Left ventricle myocardium inferior (tissue), 1 donor: ENCODE data around the gene FCF1. TPM values are rescaled to one million over a fixed set of nuclear protein-coding genes. Genes with fewer than 3 reads are reported as not detected.

Experiments
- DNase-seq: peaks from one replicate; pipeline ENCODE4 v3.0.0-alpha.2; 2020
- H3K27ac ChIP-seq: fragments of 200-600 bp; replicated peaks from 2 replicates; pipeline ENCODE4 v1.8.0; 2021
- H3K27me3 ChIP-seq: fragments of 200-600 bp; 2 replicates; pipeline ENCODE4 v1.8.0; 2021; ENCODE audit warnings: low read depth
- H3K36me3 ChIP-seq: fragments of 200-600 bp; 2 replicates; pipeline ENCODE4 v1.8.0; 2021
- H3K4me1 ChIP-seq: fragments of 200-600 bp; 2 replicates; pipeline ENCODE4 v1.8.0; 2021
- H3K4me3 ChIP-seq: fragments of 200-600 bp; 2 replicates; pipeline ENCODE4 v1.8.0; 2021; ENCODE audit warnings: mild to moderate bottlenecking, moderate library complexity
- H3K9me3 ChIP-seq: fragments of 200-600 bp; replicated peaks from 2 replicates; pipeline ENCODE4 v1.8.0; 2021
- CTCF ChIP-seq: fragments of 200-600 bp; IDR thresholded peaks from 2 replicates; pipeline ENCODE4 v1.8.0; 2021; ENCODE audit warnings: antibody characterized with exemption, mild to moderate bottlenecking, borderline replicate concordance
- intact Hi-C: fragments of 100-400 bp; cut with micrococcal nuclease; formaldehyde crosslinking; loops from one replicate; pipeline ENCODE4 v1.11.0; 2022
- total RNA-seq: library from RNA; stranded (reverse); fragmentation: NEBNext Ultra II Directional; extraction: Animal tissue kit (Norgen Biotek cat#: 25700); gene quantifications from one replicate; pipeline ENCODE4 v1.2.1, GENCODE V29; 2021
- donor health status: DM: no; HTN: yes; CAD: no; lungs with severe emphysema.

Gene FCF1
- total RNA-seq, 1 donor from 2014 or later: 42.7 TPM

GRCh38 chr14:74763803-74764531 is 51.0 kb downstream of the FCF1 start:
- intact Hi-C loops: no loop called here
- Histone ChIP-seq H3K27ac (peak overlapping the region; percentile 95), H3K27me3 (no peaks in the 10 kb centered on the region)

GRCh38 chr14:74765721-74766120 is 52.8 kb downstream of the FCF1 start:
- DNase-seq: no peak
- peak overlapping the region; percentile 95 for H3K4me3 ChIP-seq
- H3K27me3 ChIP-seq: no peaks in the 10 kb centered on the region
- no peaks in the 10 kb centered on the region for H3K9me3 ChIP-seq
- peaks cover 3% of the 10 kb centered on the region for H3K36me3 ChIP-seq
- no peak for TF ChIP-seq CTCF
- peaks cover 62% of the 10 kb centered on the region for H3K4me1 ChIP-seq
- intact Hi-C loops: no loop called here
- no peak overlapping the region for H3K27ac ChIP-seq

More at GRCh38 chr14:74763803-74764531, 51.0 kb downstream of the FCF1 start:
- peaks cover 3% of the 10 kb centered on the region for H3K36me3 ChIP-seq
- peaks cover 61% of the 10 kb centered on the region for H3K4me1 ChIP-seq
- H3K4me3 ChIP-seq: peak overlapping the region; percentile 95
- no peak for TF ChIP-seq CTCF
- DNase-seq: no peak
- no peaks in the 10 kb centered on the region for H3K9me3 ChIP-seq

GRCh38 chr14:74771399-74771798 is 58.5 kb downstream of the FCF1 start:
- Histone ChIP-seq H3K27ac (no peak overlapping the region), H3K36me3 (no peaks in the 10 kb centered on the region), H3K4me1 (peaks cover 41% of the 10 kb centered on the region), H3K9me3 (no peaks in the 10 kb centered on the region), H3K4me3 (no peak overlapping the region), H3K27me3 (no peaks in the 10 kb centered on the region)
- no peak for DNase-seq
- TF ChIP-seq CTCF: no peak
- intact Hi-C loops: no loop called here

- H3K36me3 ChIP-seq: peaks cover 79% of the 10 kb centered on the region
- DNase-seq: no peak
- H3K27ac ChIP-seq: peak overlapping the region; percentile 48
- no peak overlapping the region for H3K4me3 ChIP-seq
- no peaks in the 10 kb centered on the region for H3K27me3 ChIP-seq
- intact Hi-C loops: no loop called here
- no peaks in the 10 kb centered on the region for H3K9me3 ChIP-seq
- peaks cover 20% of the 10 kb centered on the region for H3K4me1 ChIP-seq
- TF ChIP-seq CTCF: no peak
Observed at GRCh38 chr14:74784634-74785033, 71.7 kb downstream of the FCF1 start.

- H3K27ac ChIP-seq: peak overlapping the region; percentile 48
Observed at GRCh38 chr14:74785056-74785613, 72.2 kb downstream of the FCF1 start.

More at GRCh38 chr14:74785056-74785613, 72.2 kb downstream of the FCF1 start:
- Histone ChIP-seq H3K4me3 (no peak overlapping the region), H3K36me3 (peaks cover 74% of the 10 kb centered on the region), H3K4me1 (peaks cover 20% of the 10 kb centered on the region), H3K27me3 (no peaks in the 10 kb centered on the region), H3K9me3 (no peaks in the 10 kb centered on the region)
- intact Hi-C loops: no loop called here
- no peak for TF ChIP-seq CTCF
- no peak for DNase-seq
